GM20000 (cell line): ENCODE results near the gene KIF13A.
"Not testable (repeated sequence)": the region's sequence is repeated elsewhere in the genome, so short reads cannot be mapped to it uniquely, and the experiment has no call there.

Experiments
- DNase-seq: peaks from one replicate; pipeline ENCODE4 v3.0.0; 2012; ENCODE audit warnings: low spot score
- CTCF ChIP-seq: IDR thresholded peaks from 2 replicates; pipeline ENCODE4 v1.5.1; 2012; ENCODE audit warnings: mild to moderate bottlenecking, control low read depth; ENCODE audit errors: extremely low read depth, missing control alignments

The KIF13A gene

GRCh38 chr6:17826301-17826700, 161.1 kb downstream of the KIF13A start:
- no peak for TF ChIP-seq CTCF
- DNase-seq: no peak

- DNase-seq: no peak
- no peak for TF ChIP-seq CTCF
These were observed 167.4 kb downstream of the KIF13A start for GRCh38 chr6:17820055-17820454.

GRCh38 chr6:17817763-17818162, 169.7 kb downstream of the KIF13A start:
- DNase-seq: no peak
- TF ChIP-seq CTCF: no peak

- no peak for TF ChIP-seq CTCF
- DNase-seq: no peak
These were observed 170.4 kb downstream of the KIF13A start for GRCh38 chr6:17816921-17817611.

- no peak for DNase-seq
- no peak for TF ChIP-seq CTCF
These were observed 173.9 kb downstream of the KIF13A start for GRCh38 chr6:17813542-17813941.

- no peak for DNase-seq
- no peak for TF ChIP-seq CTCF
These were observed 175.1 kb downstream of the KIF13A start for GRCh38 chr6:17812311-17812710.

- no peak for DNase-seq
- no peak for TF ChIP-seq CTCF
These were observed 178.8 kb downstream of the KIF13A start for GRCh38 chr6:17808609-17809008.

GRCh38 chr6:17807431-17807830, 180.0 kb downstream of the KIF13A start:
- DNase-seq: not testable (repeated sequence)
